ENCODE measurements around the gene HLA-G. TPM values are rescaled to one million over a fixed set of nuclear protein-coding genes. Genes with fewer than 3 reads are reported as not detected.

Gene HLA-G
- total RNA-seq, 1 donor from 2014 or later: not detected

Small RNA genes within 50 kb of the gene (small RNA-seq; reads per million reads assigned to genes)
- gene MICG: not detected

Other genes starting within 250 kb of the HLA-G start
- gene OR2H2, start 242.7 kb upstream of the HLA-G start, total RNA-seq: not detected
- gene GABBR1, start 194.6 kb upstream of the HLA-G start, total RNA-seq: 9.9 TPM
- not detected for gene MOG, start 170.7 kb upstream of the HLA-G start, total RNA-seq
- gene ZFP57, start 146.7 kb upstream of the HLA-G start, total RNA-seq: not detected
- gene HLA-F, start 104.4 kb upstream of the HLA-G start, total RNA-seq: 12.0 TPM
- 113 TPM for gene HLA-A, start 114.7 kb downstream of the HLA-G start, total RNA-seq
- gene POLR1H, start 233.4 kb downstream of the HLA-G start, total RNA-seq: 31.8 TPM
- gene PPP1R11, start 239.4 kb downstream of the HLA-G start, total RNA-seq: 6.8 TPM
- gene RNF39, start 247.9 kb downstream of the HLA-G start, total RNA-seq: not detected